HG02571 (cell line): ENCODE measurements around the gene CHMP3.
"Not testable (repeated sequence)": the region's sequence is repeated elsewhere in the genome, so short reads cannot be mapped to it uniquely, and the experiment has no call there.

Source experiments
- ATAC-seq: cut with Tn5 transposase; IDR thresholded peaks from one replicate; pipeline ENCODE4 v1.9.1; 2021; ENCODE audit warnings: mild to moderate bottlenecking, moderate library complexity; ENCODE audit not compliant: unreplicated experiment

The CHMP3 gene

GRCh38 chr2:86512892-86513291 is 50.4 kb downstream of the CHMP3 start:
- ATAC-seq, result no peak

- ATAC-seq, result no peak
Observed at GRCh38 chr2:86512034-86512433, 51.2 kb downstream of the CHMP3 start.

GRCh38 chr2:86510436-86510933 is 52.8 kb downstream of the CHMP3 start:
- ATAC-seq, result no peak

- ATAC-seq, result no peak
Observed at GRCh38 chr2:86507600-86507999, 55.6 kb downstream of the CHMP3 start.

GRCh38 chr2:86500325-86501083 is 62.7 kb downstream of the CHMP3 start:
- ATAC-seq, result no peak

- no peak for ATAC-seq
Observed at GRCh38 chr2:86499326-86499725, 63.9 kb downstream of the CHMP3 start.

GRCh38 chr2:86498468-86499260 is 64.6 kb downstream of the CHMP3 start:
- no peak for ATAC-seq

- ATAC-seq, result not testable (repeated sequence)
Observed at GRCh38 chr2:86496391-86496790, 66.9 kb downstream of the CHMP3 start.

GRCh38 chr2:86492048-86492453 is 71.2 kb downstream of the CHMP3 start:
- ATAC-seq, result no peak

- ATAC-seq, result no peak
Observed at GRCh38 chr2:86491088-86491487, 72.2 kb downstream of the CHMP3 start.

- no peak for ATAC-seq
Observed at GRCh38 chr2:86490245-86490644, 73.0 kb downstream of the CHMP3 start.

- ATAC-seq, result no peak
Observed at GRCh38 chr2:86489542-86489941, 73.7 kb downstream of the CHMP3 start.

- no peak for ATAC-seq
Observed at GRCh38 chr2:86488561-86489250, 74.5 kb downstream of the CHMP3 start.

- no peak for ATAC-seq
Observed at GRCh38 chr2:86487062-86487461, 76.2 kb downstream of the CHMP3 start.

GRCh38 chr2:86485802-86486201 is 77.4 kb downstream of the CHMP3 start:
- ATAC-seq, result no peak

- ATAC-seq, result no peak
Observed at GRCh38 chr2:86485103-86485502, 78.1 kb downstream of the CHMP3 start.

- no peak for ATAC-seq
Observed at GRCh38 chr2:86484385-86484784, 78.9 kb downstream of the CHMP3 start.

- no peak for ATAC-seq
Observed at GRCh38 chr2:86482034-86482433, 81.2 kb downstream of the CHMP3 start.

GRCh38 chr2:86480105-86480504 is 83.1 kb downstream of the CHMP3 start:
- no peak for ATAC-seq

GRCh38 chr2:86477349-86477748 is 85.9 kb downstream of the CHMP3 start:
- no peak for ATAC-seq

GRCh38 chr2:86476918-86477317 is 86.3 kb downstream of the CHMP3 start:
- ATAC-seq, result no peak
